HG03439 (cell line): Measurements from ENCODE around the gene CYFIP1.

Experiments used
- ATAC-seq: cut with Tn5 transposase; IDR thresholded peaks from one replicate; pipeline ENCODE4 v1.9.1; 2021; ENCODE audit warnings: mild to moderate bottlenecking, moderate library complexity; ENCODE audit not compliant: unreplicated experiment

Gene CYFIP1

GRCh38 chr15:22951031-22951380, 29.2 kb downstream of the CYFIP1 start:
- no peak for ATAC-seq

- ATAC-seq, result no peak
Observed at GRCh38 chr15:22950256-22950990, 29.7 kb downstream of the CYFIP1 start.

- ATAC-seq, result peak; percentile 64
Observed at GRCh38 chr15:22949074-22949547, 31.1 kb downstream of the CYFIP1 start.

- no peak for ATAC-seq
Observed at GRCh38 chr15:22948056-22948455, 32.1 kb downstream of the CYFIP1 start.

GRCh38 chr15:22947101-22948000, 32.8 kb downstream of the CYFIP1 start:
- ATAC-seq, result no peak

- ATAC-seq, result no peak
Observed at GRCh38 chr15:22945071-22945470, 35.1 kb downstream of the CYFIP1 start.

GRCh38 chr15:22944651-22945050, 35.5 kb downstream of the CYFIP1 start:
- no peak for ATAC-seq

GRCh38 chr15:22942877-22943276, 37.3 kb downstream of the CYFIP1 start:
- ATAC-seq, result no peak

- no peak for ATAC-seq
Observed at GRCh38 chr15:22942306-22942855, 37.8 kb downstream of the CYFIP1 start.

- no peak for ATAC-seq
Observed at GRCh38 chr15:22941179-22941578, 39.0 kb downstream of the CYFIP1 start.

- ATAC-seq, result no peak
Observed at GRCh38 chr15:22939652-22940061, 40.5 kb downstream of the CYFIP1 start.

GRCh38 chr15:22939051-22939450, 41.1 kb downstream of the CYFIP1 start:
- ATAC-seq, result no peak

GRCh38 chr15:22936577-22937472, 43.3 kb downstream of the CYFIP1 start:
- ATAC-seq, result peak; percentile 83

- no peak for ATAC-seq
Observed at GRCh38 chr15:22933641-22934061, 46.5 kb downstream of the CYFIP1 start.

- ATAC-seq, result no peak
Observed at GRCh38 chr15:22931784-22932536, 48.2 kb downstream of the CYFIP1 start.

GRCh38 chr15:22930782-22931484, 49.2 kb downstream of the CYFIP1 start:
- ATAC-seq, result no peak

GRCh38 chr15:22927761-22928160, 52.4 kb downstream of the CYFIP1 start:
- no peak for ATAC-seq

GRCh38 chr15:22925875-22926274, 54.3 kb downstream of the CYFIP1 start:
- no peak for ATAC-seq

GRCh38 chr15:22922003-22922402, 58.2 kb downstream of the CYFIP1 start:
- no peak for ATAC-seq
